Smooth muscle cell of the pulmonary artery (primary cell): ENCODE data around the gene SMIM38. TPM values are rescaled to one million over a fixed set of nuclear protein-coding genes. Genes with fewer than 3 reads are reported as not detected.

Experiments
- total RNA-seq: library from RNA; depleted of rRNA; stranded (reverse); fragments of >200 nt; gene quantifications from 2 replicates; pipeline ENCODE4 v1.2.3, GENCODE V29; 2014

The SMIM38 gene
- total RNA-seq, result 0.50 and 0.72 TPM in 2 replicates

GRCh38 chr11:69155302-69156234, at the start of gene SMIM38:
Gene SMIM38, plus strand, starts transcription at chr11:69155935. Its CDS starts 1,912 bp downstream, at chr11:69157847.

Other genes starting within 250 kb of the SMIM38 start
- gene MRGPRD, start 174.9 kb upstream of the SMIM38 start, total RNA-seq, result 0.13 TPM in 1 of 2 replicates, not detected in the other
- 20.2 and 65.7 TPM in 2 replicates for gene MRGPRF, start 142.7 kb upstream of the SMIM38 start, total RNA-seq
- 10.9 and 12.8 TPM in 2 replicates for gene TPCN2, start 107.0 kb upstream of the SMIM38 start, total RNA-seq
- gene MYEOV, start 138.2 kb downstream of the SMIM38 start, total RNA-seq, result 1.2 TPM in 2 replicates